Measurements from ENCODE around the gene CELF2.

CELF2 gene

DNA sequence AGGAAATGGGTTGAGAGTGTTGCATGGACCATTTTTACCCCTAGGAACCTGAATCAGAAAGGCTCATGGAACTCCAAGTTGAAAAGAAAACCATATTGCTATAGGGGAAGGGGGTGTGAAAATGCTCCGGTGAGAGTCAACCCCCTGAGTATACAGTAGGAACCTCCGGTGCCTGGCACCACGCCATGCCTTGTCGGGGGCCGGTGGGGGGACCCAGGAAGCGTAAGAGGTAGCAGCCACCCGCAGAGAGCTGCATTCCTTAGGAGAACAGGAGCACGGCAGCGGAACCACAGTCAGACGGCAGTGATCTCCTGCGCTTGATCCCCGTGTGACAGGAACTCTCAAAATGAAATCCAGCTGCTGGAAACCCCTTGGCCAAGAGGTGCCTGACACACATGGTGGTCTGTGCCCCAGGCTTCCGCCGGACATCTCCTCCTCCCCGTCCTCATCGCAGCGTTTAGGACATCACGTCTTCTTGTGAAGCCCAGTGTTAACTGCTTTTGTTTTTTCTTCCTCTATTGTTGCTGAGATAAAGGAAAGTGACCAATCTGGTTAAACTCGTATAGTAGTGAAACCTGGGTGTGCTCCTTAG lies 186.8 kb downstream of the CELF2 start:
- Histone ChIP-seq H3K27me3 (ENCODE audit: insufficient read depth, low read length) (no peaks in the 10 kb centered on the region), H3K9me3 (ENCODE audit: insufficient read depth, low read depth, low read length) (no peaks in the 10 kb centered on the region), H3K27ac (ENCODE audit: low read length) (no peak overlapping the region), H3K4me3 (ENCODE audit: low read length) (no peak overlapping the region; the same call in 1 of the 2 replicates), H3K4me1 (ENCODE audit: insufficient read depth, low read length) (peaks cover 26% of the 10 kb centered on the region), H3K36me3 (ENCODE audit: insufficient read depth, low read depth, low read length) (no peaks in the 10 kb centered on the region), H3K9ac (ENCODE audit: low read depth, low read length) (no peak overlapping the region)

DNA sequence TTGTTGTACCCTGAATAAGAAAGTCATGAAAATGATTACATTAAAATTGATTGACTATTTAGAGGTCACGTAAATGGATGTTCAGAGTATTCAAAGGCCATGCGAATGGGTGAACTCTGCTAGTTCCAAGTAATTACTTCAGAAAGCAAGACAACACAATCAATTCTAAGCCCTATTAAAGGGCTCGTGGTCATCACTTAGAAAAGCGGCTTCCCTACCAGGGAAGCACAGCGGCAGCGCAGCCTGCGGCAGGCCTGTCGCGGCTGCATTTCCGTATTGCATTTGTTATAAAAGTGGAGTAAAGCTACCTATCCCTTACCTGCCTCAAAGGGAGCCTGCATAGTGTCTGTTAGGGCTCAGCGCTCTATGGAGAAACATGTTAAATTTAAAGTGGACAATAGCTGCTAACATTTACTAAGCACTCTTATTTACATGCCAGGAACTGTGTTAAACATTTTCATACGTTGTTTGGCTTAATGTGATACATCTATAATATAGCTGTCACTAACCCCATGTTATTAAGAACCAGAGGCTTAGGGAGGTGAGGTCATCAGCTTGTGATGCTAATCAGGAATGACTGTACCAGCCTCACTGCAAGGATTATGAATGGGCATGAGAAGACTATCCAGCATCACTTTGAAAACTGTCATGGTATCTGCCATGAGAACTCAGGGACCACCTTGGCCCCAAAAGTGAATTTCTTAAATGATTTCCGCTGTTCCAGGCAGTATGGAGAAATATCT lies 187.5 kb downstream of the CELF2 start:
- Histone ChIP-seq H3K36me3 (ENCODE audit: insufficient read depth, low read depth, low read length) (no peaks in the 10 kb centered on the region), H3K27me3 (ENCODE audit: insufficient read depth, low read length) (no peaks in the 10 kb centered on the region), H3K9ac (ENCODE audit: low read depth, low read length) (no peak overlapping the region), H3K9me3 (ENCODE audit: insufficient read depth, low read depth, low read length) (no peaks in the 10 kb centered on the region), H3K4me3 (ENCODE audit: low read length) (no peak overlapping the region), H3K27ac (ENCODE audit: low read length) (no peak overlapping the region), H3K4me1 (ENCODE audit: insufficient read depth, low read length) (peaks cover 26% of the 10 kb centered on the region)

DNA sequence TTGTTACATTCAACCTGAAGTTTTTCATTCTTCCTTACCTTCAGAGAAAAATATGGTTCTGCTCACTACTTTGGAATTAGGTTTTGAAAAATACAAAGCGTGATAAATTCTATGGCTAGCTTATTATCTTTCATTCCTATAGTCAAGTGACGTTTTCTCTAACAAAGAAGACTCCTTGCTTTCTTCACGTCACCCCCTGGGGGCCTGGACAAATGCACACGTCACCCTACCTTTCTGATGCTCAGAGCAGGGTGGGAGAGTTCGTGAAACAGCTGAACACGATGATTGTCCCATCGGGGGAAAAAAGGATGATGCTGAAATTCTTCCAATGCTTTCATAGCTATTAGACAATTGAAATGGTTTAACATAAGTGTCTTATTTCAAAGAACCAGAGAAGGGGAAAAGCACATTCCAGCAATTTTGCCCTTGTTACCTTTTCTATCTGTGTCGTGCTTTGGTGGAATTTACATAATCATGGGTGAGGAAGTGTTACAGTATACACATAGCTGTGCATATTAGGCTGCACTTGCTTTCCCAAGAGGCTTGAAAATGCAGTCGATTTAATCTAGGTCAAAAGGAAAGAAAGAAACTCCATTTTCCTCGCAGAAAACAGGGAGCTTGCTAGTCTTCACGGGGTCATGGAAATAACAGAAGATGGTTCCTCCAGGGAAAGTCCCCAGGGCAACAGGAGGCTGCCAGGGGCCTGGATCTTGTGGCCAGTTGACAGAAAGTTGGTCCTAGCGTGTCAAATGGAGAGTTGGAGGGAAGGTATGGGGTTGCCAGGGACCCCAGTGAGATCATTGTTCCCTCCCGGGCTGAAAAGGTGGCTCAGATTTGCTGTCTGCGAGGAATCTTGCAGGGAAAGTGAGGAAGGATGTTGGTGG lies 189.2 kb downstream of the CELF2 start:
- Histone ChIP-seq H3K27me3 (ENCODE audit: insufficient read depth, low read length) (no peaks in the 10 kb centered on the region), H3K36me3 (ENCODE audit: insufficient read depth, low read depth, low read length) (no peaks in the 10 kb centered on the region), H3K4me1 (ENCODE audit: insufficient read depth, low read length) (peaks cover 26% of the 10 kb centered on the region), H3K9ac (ENCODE audit: low read depth, low read length) (no peak overlapping the region), H3K27ac (ENCODE audit: low read length) (no peak overlapping the region), H3K4me3 (ENCODE audit: low read length) (no peak overlapping the region), H3K9me3 (ENCODE audit: insufficient read depth, low read depth, low read length) (no peaks in the 10 kb centered on the region)

DNA sequence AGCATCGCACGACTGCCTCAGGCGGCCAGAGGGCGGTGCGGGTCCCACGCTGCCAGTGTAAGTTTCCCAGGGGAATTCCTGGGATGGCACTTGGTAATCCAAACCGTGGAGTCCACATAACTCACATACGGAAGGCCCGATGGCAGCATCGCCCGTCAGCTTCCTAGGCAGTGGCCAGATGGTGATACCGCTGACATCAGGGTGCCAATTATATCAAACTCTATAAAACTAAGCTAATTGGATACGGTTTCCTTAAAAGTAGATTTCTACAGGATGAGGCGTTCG lies 189.8 kb downstream of the CELF2 start:
- Histone ChIP-seq H3K27me3 (ENCODE audit: insufficient read depth, low read length) (no peaks in the 10 kb centered on the region), H3K4me1 (ENCODE audit: insufficient read depth, low read length) (peaks cover 26% of the 10 kb centered on the region), H3K27ac (ENCODE audit: low read length) (no peak overlapping the region), H3K36me3 (ENCODE audit: insufficient read depth, low read depth, low read length) (no peaks in the 10 kb centered on the region), H3K9me3 (ENCODE audit: insufficient read depth, low read depth, low read length) (no peaks in the 10 kb centered on the region), H3K4me3 (ENCODE audit: low read length) (no peak overlapping the region), H3K9ac (ENCODE audit: low read depth, low read length) (no peak overlapping the region)

DNA sequence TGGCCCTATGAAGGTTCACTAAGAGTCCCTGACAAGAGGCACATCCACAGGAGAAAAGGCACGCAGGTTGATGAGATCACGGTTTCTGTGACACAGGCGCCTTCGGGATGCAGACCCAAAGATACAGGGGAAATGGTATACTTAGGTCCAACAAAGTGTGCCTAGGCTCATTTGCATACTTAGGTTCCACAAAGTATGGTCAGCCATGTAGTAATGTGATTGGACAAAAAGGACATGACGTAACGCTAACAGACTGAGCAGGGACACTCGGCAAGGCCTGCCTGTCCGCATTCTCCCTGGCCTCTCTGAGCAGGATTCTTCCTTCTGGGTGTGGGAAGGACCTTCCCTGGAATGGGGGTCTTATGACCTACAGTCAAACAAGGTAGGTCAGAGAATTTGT lies 190.6 kb downstream of the CELF2 start:
- Histone ChIP-seq H3K4me3 (ENCODE audit: low read length) (no peak overlapping the region), H3K4me1 (ENCODE audit: insufficient read depth, low read length) (peaks cover 31% of the 10 kb centered on the region), H3K27ac (ENCODE audit: low read length) (no peak overlapping the region), H3K27me3 (ENCODE audit: insufficient read depth, low read length) (no peaks in the 10 kb centered on the region), H3K9me3 (ENCODE audit: insufficient read depth, low read depth, low read length) (no peaks in the 10 kb centered on the region), H3K36me3 (ENCODE audit: insufficient read depth, low read depth, low read length) (no peaks in the 10 kb centered on the region), H3K9ac (ENCODE audit: low read depth, low read length) (no peak overlapping the region)

DNA sequence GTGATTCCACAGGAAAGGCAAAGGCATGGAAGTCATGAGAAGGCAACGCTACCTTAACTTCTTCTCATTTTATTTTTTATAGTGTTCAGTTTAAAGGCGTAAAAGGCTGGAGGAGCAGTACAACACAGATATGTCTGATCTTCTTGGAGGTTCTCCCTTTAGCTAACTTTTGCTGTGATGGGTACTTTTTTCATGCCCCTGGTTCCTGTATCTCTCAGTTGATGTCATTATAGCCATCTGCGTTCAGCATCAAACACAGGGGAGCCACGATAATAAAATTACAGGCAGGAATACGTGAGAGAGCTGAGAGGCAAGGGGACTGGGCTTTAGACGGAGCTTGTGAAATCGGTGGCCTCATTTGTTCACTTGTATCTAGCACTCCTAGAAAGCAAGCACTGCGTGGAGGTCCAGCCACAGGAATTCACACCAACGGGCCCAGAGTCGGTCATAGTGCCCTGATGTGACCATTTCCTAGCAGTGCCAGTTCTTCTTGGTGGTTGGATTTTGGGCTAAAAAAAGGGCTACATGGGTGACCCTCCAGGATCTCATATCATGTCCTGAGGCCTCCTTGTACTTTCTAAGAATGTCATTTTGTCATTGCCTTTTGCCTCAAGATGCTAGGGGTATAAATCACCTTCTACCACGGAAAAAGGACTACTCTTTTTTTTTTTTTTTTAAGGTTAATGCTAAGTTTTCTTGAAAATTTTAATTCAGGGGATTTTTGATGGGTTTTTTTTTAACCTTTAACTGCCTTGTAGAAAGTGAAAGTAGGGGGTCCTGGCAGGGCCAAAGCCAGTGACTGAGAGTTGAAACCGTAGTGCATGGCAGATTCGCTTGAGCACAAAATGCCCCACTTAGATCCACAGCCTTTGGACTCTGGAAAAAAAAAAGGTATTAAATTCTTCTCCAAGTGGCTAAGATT lies 191.5 kb downstream of the CELF2 start:
- no peaks in the 10 kb centered on the region for H3K27me3 ChIP-seq (ENCODE audit: insufficient read depth, low read length)
- no peaks in the 10 kb centered on the region for H3K36me3 ChIP-seq (ENCODE audit: insufficient read depth, low read depth, low read length)
- H3K9me3 ChIP-seq (ENCODE audit: insufficient read depth, low read depth, low read length), result no peaks in the 10 kb centered on the region
- H3K9ac ChIP-seq (ENCODE audit: low read depth, low read length), result no peak overlapping the region
- no peak overlapping the region for H3K27ac ChIP-seq (ENCODE audit: low read length)
- no peak overlapping the region for H3K4me3 ChIP-seq (ENCODE audit: low read length)
- peaks cover 31% of the 10 kb centered on the region for H3K4me1 ChIP-seq (ENCODE audit: insufficient read depth, low read length)

DNA sequence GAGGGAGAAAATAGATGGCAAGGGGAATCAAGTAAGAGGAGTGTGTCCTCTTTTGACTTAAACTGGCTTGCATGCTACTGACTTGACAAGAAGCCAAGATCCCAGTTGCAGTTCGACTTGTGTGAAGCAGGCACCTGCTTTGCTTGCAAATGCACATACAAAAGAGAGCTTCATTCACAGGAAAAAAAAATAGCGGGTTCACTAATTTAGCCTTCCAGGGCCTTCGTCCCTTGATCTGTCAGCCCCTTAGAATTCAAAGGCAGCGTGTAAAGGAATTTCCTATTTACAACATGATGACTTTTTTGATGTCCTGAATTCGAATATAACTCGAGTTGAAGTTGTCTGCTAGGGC lies 192.1 kb downstream of the CELF2 start:
- Histone ChIP-seq H3K4me1 (ENCODE audit: insufficient read depth, low read length) (peaks cover 27% of the 10 kb centered on the region), H3K27ac (ENCODE audit: low read length) (no peak overlapping the region), H3K27me3 (ENCODE audit: insufficient read depth, low read length) (no peaks in the 10 kb centered on the region), H3K9me3 (ENCODE audit: insufficient read depth, low read depth, low read length) (no peaks in the 10 kb centered on the region), H3K4me3 (ENCODE audit: low read length) (no peak overlapping the region), H3K36me3 (ENCODE audit: insufficient read depth, low read depth, low read length) (no peaks in the 10 kb centered on the region), H3K9ac (ENCODE audit: low read depth, low read length) (no peak overlapping the region)

DNA sequence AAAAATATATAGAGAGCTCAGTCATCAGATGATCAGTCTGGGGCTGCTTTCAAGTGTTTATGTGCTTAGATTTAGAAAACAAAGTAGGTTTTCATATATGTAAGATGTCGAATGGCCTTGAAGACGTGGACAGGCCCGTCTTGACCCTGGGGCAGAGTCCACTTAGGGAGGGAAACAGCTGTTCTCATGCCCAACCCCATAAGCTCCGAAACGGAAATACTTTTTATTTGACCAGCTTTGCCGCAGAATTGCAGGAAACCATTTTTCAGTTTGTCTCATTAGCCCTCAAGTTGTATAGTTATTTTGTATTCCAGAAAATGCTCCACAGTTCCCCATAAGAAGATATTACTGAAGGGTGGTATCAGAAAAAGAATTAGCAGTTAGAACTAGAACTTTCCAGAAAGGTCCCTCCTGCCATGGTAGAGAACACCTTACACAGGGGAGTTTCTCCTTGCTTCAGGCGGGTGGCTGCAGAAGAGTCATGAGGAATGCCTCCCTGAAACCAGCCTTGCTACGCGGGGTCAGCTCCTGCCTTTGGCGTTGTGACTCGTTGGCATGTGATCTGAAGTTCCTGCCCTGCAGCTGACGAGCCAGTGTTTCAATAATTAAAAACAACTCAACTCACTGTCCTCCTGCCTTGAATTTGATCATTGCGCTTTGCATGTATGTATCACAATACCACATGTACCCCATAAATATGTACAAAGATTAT lies 192.7 kb downstream of the CELF2 start:
- Histone ChIP-seq H3K9ac (ENCODE audit: low read depth, low read length) (no peak overlapping the region), H3K4me1 (ENCODE audit: insufficient read depth, low read length) (peaks cover 22% of the 10 kb centered on the region), H3K27ac (ENCODE audit: low read length) (no peak overlapping the region), H3K4me3 (ENCODE audit: low read length) (no peak overlapping the region), H3K9me3 (ENCODE audit: insufficient read depth, low read depth, low read length) (no peaks in the 10 kb centered on the region), H3K27me3 (ENCODE audit: insufficient read depth, low read length) (no peaks in the 10 kb centered on the region), H3K36me3 (ENCODE audit: insufficient read depth, low read depth, low read length) (no peaks in the 10 kb centered on the region)

DNA sequence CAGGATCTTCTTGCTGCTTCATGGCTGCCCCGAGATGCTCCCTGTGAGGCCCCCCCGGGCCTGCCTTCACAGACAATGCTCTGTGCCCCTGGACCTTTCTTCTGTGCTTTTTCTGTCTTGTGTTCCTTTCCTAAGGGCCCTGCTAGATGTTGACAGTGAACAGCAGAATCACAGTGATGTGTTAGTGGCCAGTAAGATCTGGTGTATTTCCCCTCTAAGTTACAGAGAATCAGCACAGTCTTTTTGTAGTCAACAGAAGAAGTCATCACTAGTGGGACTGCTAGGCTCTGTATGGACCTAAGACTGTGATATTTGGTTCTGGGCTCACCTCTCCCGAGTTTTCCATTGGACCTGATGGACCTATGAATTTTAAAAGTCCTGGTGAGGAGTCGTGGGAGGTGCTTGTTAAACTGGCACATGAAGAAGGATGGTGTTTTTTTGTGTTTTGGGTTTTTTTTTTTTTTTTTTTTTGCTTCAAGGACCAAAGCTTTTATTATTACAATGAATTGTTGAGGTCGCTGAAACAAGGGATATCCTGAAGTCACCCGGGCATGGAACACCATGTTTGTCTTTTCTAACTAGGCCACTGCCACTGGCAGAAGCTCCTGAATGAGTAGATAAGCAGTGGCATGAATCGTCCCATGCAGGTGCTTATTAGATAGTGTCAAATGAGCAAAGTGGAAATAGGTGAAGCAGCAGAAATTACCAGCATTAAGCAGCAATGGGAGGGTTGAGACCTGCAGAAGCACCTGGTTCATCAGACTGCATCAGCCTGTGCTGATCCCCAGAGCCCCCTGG lies 194.8 kb downstream of the CELF2 start:
- no peaks in the 10 kb centered on the region for H3K27me3 ChIP-seq (ENCODE audit: insufficient read depth, low read length)
- no peak overlapping the region for H3K9ac ChIP-seq (ENCODE audit: low read depth, low read length)
- no peak overlapping the region for H3K4me3 ChIP-seq (ENCODE audit: low read length)
- H3K36me3 ChIP-seq (ENCODE audit: insufficient read depth, low read depth, low read length), result no peaks in the 10 kb centered on the region
- no peak overlapping the region for H3K27ac ChIP-seq (ENCODE audit: low read length)
- no peaks in the 10 kb centered on the region for H3K9me3 ChIP-seq (ENCODE audit: insufficient read depth, low read depth, low read length)
- H3K4me1 ChIP-seq (ENCODE audit: insufficient read depth, low read length), result peaks cover 4% of the 10 kb centered on the region; the same call in 1 of the 2 replicates

DNA sequence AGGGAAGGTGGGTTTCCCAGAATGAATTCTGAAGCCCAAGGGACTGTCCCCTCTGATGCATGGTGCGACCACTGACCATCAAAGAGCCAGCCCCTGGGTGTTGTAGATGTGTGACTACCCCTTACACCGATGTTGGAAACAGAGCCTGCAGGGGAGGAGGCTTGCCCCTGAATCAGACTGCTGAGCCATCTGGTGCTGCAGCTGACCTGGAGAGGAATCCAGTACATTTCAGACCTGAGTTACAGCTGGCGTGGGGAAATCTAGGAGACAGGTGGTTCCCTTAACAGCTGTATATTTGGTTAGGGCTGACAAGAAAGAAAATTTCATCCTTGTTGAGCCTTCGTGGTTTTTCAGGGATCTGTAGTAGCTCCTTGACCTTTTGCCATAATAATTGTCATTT lies 195.5 kb downstream of the CELF2 start:
- no peaks in the 10 kb centered on the region for H3K36me3 ChIP-seq (ENCODE audit: insufficient read depth, low read depth, low read length)
- no peaks in the 10 kb centered on the region for H3K9me3 ChIP-seq (ENCODE audit: insufficient read depth, low read depth, low read length)
- H3K4me1 ChIP-seq (ENCODE audit: insufficient read depth, low read length), result peaks cover 4% of the 10 kb centered on the region; the same call in 1 of the 2 replicates
- no peaks in the 10 kb centered on the region for H3K27me3 ChIP-seq (ENCODE audit: insufficient read depth, low read length)
- no peak overlapping the region for H3K9ac ChIP-seq (ENCODE audit: low read depth, low read length)
- no peak overlapping the region for H3K27ac ChIP-seq (ENCODE audit: low read length)
- H3K4me3 ChIP-seq (ENCODE audit: low read length), result no peak overlapping the region
